ENCODE measurements around the gene RPS6KA6. TPM values are rescaled to one million over a fixed set of nuclear protein-coding genes. Genes with fewer than 3 reads are reported as not detected.
A peak's percentile ranks its signal among the peaks of the same experiment; 100 is the strongest.

Gene RPS6KA6
- total RNA-seq, 1 experiment from 2014 or later = not detected

DNA sequence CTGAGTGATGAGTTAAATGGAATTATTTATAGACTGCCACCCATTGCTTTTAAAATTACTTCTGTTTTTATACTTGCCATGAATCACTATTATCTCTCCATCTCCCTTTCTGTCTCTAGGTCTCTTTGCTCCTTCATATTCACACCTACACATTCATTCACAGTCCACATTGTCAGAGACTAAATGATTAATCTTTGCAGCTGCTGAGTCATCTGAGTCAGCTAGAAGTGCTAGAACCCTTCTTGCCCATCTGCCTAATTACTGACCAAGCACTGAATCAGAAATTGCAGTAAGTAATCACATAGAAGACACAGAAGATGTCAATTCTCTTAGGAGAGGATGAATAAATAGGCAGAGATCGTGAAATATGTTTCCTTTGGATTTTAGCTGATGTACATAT is 31.6 kb upstream of the RPS6KA6 start:
- Mint-ChIP-seq H3K27me3 (ENCODE audit: insufficient read depth, unreplicated experiment) (no peaks in the 10 kb centered on the region), H3K4me1 (ENCODE audit: insufficient read depth, unreplicated experiment) (peaks cover 6% of the 10 kb centered on the region), H3K27ac (ENCODE audit: low read depth, unreplicated experiment) (no peak overlapping the region), H3K4me3 (ENCODE audit: unreplicated experiment) (no peak overlapping the region), H3K36me3 (ENCODE audit: insufficient read depth, unreplicated experiment) (no peaks in the 10 kb centered on the region), H3K9me3 (ENCODE audit: unreplicated experiment) (peaks cover 5% of the 10 kb centered on the region)
- DNase-seq (ENCODE audit: unreplicated experiment) = peak; percentile 42
- intact Hi-C loops (cut with micrococcal nuclease) = no loop called here
- ChIA-PET CTCF (no interaction called here), POLR2A (interaction anchor here (0.7 kb wide), 1 partner anchor 16 kb away, joined by 4 read pairs; no protein-coding TSS in a partner anchor)
- TF ChIP-seq, protein P1, sequence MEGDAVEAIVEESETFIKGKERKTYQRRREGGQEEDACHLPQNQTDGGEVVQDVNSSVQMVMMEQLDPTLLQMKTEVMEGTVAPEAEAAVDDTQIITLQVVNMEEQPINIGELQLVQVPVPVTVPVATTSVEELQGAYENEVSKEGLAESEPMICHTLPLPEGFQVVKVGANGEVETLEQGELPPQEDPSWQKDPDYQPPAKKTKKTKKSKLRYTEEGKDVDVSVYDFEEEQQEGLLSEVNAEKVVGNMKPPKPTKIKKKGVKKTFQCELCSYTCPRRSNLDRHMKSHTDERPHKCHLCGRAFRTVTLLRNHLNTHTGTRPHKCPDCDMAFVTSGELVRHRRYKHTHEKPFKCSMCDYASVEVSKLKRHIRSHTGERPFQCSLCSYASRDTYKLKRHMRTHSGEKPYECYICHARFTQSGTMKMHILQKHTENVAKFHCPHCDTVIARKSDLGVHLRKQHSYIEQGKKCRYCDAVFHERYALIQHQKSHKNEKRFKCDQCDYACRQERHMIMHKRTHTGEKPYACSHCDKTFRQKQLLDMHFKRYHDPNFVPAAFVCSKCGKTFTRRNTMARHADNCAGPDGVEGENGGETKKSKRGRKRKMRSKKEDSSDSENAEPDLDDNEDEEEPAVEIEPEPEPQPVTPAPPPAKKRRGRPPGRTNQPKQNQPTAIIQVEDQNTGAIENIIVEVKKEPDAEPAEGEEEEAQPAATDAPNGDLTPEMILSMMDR (IDR thresholded peaks at IDR 0.05; ENCODE audit: unreplicated experiment) = no peak
- BruUV-seq (replicated peaks) = no TSS peak

DNA sequence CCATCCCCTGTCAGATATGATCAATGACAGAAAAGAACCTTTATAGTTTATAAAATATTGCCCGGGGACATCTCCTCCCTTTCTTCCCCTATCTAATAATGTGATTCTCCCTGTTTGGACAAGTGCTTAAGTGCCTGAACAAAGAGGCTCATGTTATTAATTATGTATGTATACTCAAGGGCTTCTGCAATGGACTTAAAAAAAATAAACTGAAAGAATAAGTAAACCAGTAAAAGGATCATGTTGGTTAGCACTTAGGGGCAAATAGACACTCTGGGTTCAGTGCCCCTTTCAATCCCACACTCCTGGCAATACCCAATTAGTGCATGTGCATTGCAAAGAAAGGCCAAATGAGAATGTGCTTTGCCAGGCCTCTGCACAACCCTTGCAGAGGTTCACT is 30.7 kb upstream of the RPS6KA6 start:
- intact Hi-C loops (cut with micrococcal nuclease) = no loop called here
- Mint-ChIP-seq H3K27ac (ENCODE audit: low read depth, unreplicated experiment) (no peak overlapping the region), H3K36me3 (ENCODE audit: insufficient read depth, unreplicated experiment) (no peaks in the 10 kb centered on the region), H3K27me3 (ENCODE audit: insufficient read depth, unreplicated experiment) (no peaks in the 10 kb centered on the region), H3K9me3 (ENCODE audit: unreplicated experiment) (peaks cover 5% of the 10 kb centered on the region), H3K4me3 (ENCODE audit: unreplicated experiment) (no peak overlapping the region), H3K4me1 (ENCODE audit: insufficient read depth, unreplicated experiment) (peaks cover 6% of the 10 kb centered on the region)
- DNase-seq (ENCODE audit: unreplicated experiment) = no peak
- TF ChIP-seq, protein P1 (IDR thresholded peaks at IDR 0.05; ENCODE audit: unreplicated experiment) = no peak
- no TSS peak for BruUV-seq (replicated peaks)
- ChIA-PET POLR2A (no interaction called here), CTCF (no interaction called here)

DNA sequence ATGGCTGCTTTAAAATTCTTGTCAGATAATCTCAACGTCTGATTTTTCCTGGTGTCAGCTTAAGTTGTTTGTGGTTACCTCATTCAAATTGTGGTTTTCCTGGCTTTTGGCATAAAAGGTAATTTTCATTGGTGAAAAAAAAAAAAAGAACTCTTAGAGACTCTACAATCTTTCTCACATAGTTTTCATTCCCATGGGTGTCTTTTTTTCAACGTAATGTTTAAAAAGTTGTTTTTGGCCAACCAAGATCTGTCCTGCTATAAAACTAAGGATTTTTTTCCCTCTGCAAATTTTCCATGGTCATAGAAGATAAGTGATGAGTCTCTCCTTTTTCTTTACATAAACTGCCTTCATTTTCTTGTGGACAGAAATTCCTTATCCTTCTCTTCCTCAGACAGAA is 28.9 kb upstream of the RPS6KA6 start:
- Mint-ChIP-seq H3K4me3 (ENCODE audit: unreplicated experiment) (no peak overlapping the region), H3K4me1 (ENCODE audit: insufficient read depth, unreplicated experiment) (peaks cover 6% of the 10 kb centered on the region), H3K27me3 (ENCODE audit: insufficient read depth, unreplicated experiment) (no peaks in the 10 kb centered on the region), H3K9me3 (ENCODE audit: unreplicated experiment) (peaks cover 5% of the 10 kb centered on the region), H3K36me3 (ENCODE audit: insufficient read depth, unreplicated experiment) (no peaks in the 10 kb centered on the region), H3K27ac (ENCODE audit: low read depth, unreplicated experiment) (no peak overlapping the region)
- CTCF ChIA-PET = no interaction called here
- POLR2A ChIA-PET = no interaction called here
- intact Hi-C loops (cut with micrococcal nuclease) = no loop called here
- TF ChIP-seq, protein P1 (IDR thresholded peaks at IDR 0.05; ENCODE audit: unreplicated experiment) = no peak
- no peak for DNase-seq (ENCODE audit: unreplicated experiment)
- BruUV-seq (replicated peaks) = no TSS peak

DNA sequence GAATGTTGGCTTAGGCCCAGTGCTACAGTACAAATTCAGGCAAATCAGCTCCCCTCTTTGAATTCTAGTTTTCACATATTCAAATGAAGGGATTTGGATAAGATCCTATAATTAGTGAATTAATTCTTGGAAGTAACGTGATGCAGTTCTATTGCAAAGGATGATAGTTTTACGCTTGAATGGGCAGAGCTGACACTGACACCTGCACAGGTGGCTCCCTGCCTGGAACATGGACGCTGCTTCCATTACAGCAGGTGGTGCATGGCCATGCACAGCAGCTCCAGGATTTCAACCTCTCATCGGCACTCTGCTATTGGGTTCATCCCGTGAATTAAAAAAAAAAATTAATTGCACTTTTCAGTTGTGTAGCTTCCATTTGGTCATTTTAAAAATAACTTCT is 28.4 kb upstream of the RPS6KA6 start:
- intact Hi-C loops (cut with micrococcal nuclease) = no loop called here
- CTCF ChIA-PET = interaction anchor here (0.6 to 0.7 kb wide), 2 partner anchors 17 to 24 kb away, joined by 3 to 4 read pairs; no protein-coding TSS in a partner anchor
- Mint-ChIP-seq H3K27me3 (ENCODE audit: insufficient read depth, unreplicated experiment) (no peaks in the 10 kb centered on the region), H3K36me3 (ENCODE audit: insufficient read depth, unreplicated experiment) (no peaks in the 10 kb centered on the region), H3K27ac (ENCODE audit: low read depth, unreplicated experiment) (no peak overlapping the region), H3K4me1 (ENCODE audit: insufficient read depth, unreplicated experiment) (peaks cover 6% of the 10 kb centered on the region), H3K9me3 (ENCODE audit: unreplicated experiment) (peaks cover 5% of the 10 kb centered on the region), H3K4me3 (ENCODE audit: unreplicated experiment) (no peak overlapping the region)
- POLR2A ChIA-PET = no interaction called here
- TF ChIP-seq, protein P1 (IDR thresholded peaks at IDR 0.05; ENCODE audit: unreplicated experiment) = no peak
- BruUV-seq (replicated peaks) = no TSS peak
- no peak for DNase-seq (ENCODE audit: unreplicated experiment)
